A172 (cell line): ENCODE measurements around the gene ARHGDIA. TPM values are rescaled to one million over a fixed set of nuclear protein-coding genes. Genes with fewer than 3 reads are reported as not detected.

Experiments used
- DNase-seq: peaks from one replicate; pipeline ENCODE4 v3.0.0-alpha.2; 2015; ENCODE audit warnings: low spot score
- total RNA-seq: library from RNA; depleted of rRNA; stranded (reverse); fragments of >200 nt; shearing (Covaris generic); gene quantifications from 2 replicates; pipeline ENCODE4 v1.2.3, GENCODE V29; 2014

Gene ARHGDIA
- total RNA-seq, 1 experiment from 2014 or later, result 183 TPM

DNA sequence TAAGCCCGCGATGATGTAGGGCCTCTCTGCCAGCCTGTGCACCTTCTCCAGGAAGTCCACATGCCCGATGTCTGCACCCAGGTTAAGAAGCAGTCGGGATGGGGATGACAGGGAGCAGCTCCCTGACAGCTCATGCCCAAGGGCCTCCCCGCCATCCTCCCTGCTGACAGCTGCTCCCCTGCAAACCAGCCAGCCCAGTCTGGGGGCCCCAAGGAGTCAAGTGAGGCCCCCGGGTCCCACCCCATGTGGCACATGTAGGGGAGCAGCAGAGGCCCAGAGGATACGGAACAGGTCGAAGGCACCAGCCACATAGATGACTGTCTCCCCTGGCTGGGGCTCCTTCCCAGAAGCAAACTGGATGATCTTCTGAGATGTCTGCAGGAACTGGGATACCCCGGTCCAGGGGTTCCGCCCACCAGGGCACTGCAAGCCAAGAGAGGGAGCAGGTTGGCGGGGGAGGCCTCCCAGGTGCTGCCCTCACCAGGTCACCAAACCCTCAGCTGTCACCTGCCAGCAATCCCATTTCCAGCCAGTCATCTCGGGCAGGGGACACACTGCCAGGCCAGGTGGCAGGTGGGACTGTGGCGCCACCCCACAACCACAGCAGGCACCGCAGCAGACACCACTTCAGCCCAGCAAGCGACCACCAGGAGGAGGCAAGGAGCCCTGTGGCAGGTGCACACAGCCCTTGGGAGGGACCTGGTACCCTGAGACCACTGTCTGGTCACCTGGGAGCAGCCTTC is 35.5 kb upstream of the ARHGDIA start:
- no peak for DNase-seq

DNA sequence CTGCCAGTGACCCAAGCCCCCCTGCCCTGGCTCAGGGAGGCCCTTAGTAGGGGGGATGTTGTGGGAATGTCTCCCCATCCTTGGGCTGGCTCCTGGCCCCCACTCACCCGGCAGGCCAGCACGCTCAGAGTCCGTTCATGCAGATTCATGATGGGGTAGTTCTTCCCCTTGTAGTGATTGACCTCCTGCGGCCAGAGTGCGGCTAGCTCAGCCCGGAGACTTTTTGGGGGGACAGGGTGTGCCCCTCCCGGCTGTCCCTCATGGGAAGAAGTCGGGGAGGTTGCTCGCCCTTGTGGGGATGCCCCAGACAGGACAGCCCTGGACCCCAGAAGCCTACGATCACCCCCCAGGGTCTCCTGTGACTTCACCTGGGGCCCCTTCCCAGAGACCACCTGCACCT is 34.9 kb upstream of the ARHGDIA start:
- no peak for DNase-seq

DNA sequence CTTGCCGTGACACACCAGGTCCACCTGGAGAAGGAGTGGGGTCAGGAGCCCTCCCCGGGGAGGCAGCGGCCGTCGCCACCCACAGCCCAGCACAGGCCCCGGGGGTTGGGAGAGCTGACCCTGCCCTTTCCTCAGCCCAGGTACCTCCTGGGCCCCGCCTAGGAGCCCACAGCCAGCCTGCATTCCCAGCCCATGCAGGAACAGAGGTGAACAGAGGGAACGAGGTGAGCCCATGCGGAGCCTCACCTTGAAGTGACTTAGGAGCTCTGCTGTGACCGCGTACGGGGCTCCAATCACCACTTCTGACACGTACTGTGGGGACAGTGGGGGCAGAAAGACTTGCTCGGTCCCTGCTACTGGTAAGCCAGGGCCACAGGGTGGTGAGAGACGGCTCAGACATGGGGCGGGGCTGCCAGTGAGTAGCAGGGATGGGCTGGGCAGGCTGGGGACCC is 34.3 kb upstream of the ARHGDIA start:
- DNase-seq, result no peak

DNA sequence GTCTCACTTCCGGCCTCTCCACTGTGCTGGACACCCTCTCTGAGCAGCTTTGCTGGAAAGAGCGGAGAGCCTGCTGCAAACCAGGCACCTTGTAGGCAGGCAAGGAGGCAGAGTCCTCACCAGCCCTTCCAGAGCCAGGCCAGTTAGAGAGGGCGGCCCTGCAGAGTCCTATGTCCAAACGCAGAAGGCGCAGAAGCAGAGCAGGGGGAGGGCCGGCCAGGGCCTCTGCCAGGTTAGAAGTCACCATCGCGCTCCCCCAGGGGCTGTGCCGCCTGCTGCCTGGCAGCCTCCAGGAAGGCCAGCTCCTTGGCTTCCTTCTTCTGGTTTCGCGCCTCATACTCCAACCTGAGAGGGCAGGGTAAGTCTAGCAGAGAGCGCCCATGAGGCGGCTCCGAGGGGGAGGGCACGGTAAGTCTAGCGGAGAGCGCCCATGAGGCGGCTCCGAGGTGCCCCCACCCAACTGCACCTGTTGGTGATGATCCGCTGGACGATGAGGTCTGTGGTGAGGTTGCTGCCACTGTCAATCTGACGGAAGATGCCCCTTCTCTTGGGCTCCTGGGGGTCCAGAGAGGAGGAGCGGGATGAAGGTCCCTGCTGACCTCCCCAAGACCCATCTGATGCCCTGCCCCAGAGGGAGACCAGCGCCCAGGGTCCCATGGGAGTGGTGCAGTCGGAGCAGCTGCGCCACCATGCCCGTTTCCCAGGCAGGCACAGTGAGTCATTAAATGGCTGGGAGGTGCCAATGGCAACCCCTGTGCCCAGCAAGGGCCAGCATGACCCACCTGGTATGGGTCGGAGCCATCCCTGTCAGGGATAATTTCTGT is 33.7 kb upstream of the ARHGDIA start:
- DNase-seq, result no peak

DNA sequence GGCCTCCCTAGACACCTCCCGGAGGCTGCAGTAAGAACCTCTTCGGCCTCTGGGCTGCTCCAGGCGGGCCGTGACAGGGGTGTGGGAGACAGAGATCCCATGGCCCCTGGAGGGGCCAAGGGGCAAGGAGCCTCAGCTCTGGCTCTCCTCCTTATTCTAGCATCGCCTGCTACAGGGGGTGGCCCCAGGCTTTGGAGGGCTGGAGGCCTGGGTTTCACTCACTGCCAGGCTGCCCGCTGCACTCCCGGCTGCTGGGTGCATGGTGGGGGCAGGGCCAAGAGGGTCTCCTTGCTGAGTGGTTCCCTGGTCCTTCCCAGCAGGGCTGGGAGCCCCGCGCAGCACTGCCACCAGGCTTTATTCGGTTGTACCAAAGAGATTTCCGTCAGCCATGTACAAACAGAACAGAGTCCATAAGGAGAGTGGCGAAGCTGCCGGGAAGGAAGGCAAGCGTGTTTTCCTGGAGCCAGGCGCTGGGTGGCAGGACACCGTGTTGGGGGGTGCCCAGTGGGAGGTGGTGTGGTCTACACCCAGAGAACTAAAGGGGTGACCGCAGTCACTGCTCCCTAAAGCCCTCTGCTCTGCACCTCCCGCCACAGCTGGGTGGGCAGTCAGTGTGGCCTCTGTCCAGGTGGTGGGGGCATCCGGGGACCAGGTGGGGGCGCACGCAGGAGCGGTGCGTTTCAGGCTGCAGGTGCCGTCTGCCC is 32.9 kb upstream of the ARHGDIA start:
- DNase-seq, result no peak

DNA sequence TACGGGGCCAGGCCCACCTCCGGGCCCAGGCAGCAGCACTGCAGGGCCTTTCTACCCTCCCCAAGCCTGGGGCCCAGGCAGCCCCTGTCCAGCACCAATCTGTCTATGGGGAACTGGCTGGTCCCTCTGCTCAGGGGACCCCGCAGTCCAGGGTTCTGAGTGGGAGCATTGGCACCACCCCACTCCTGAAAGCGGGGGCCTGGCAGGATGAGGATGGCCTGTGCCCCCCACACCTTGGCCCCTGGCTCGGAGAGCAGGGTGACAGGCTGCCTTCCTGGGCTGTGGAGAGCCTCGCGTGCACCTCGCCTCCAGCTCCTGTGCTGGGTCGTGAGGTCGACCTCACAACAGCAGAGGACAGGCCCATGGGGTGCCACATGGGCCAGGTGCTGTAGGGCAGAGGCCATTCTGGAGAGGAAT is 32.3 kb upstream of the ARHGDIA start:
- DNase-seq, result no peak

DNA sequence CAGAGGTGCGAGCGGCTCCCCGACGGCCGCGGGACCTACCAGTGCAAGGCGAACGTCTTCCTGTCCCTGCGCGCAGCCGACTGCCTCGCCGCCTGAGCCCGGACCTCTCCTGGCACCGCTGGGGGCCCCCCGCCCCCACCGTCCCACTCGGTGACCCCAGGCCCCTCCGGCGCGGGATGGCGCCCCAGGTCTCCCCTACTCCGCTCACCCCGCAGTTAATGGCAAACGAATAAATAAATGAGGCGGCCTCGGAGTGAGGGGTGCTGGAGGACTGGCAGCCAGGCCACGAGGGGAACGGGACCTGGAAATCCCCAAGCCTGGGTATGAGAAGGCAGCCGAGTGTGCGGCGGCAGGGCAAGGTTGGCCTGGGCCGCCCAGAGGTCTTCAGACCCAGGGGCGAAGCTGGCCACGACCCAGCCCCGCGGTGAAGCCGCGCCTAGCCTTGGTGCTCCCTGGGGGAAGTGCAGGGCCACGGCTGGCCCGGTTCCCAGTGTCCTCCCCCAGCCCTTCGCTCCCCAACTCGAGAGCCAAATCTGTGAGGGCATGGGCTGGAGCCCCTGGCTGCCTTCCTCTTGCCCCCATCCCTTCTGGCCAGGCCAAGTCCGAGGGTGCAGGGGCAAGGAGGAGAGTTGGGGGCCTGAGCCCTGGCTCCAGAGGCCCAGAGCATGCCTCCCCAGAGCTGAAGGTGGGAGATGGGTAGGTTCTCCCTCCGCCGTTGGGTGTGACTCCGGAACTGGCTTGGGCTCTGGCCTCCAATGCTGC is 31.7 kb upstream of the ARHGDIA start:
- DNase-seq, result no peak

DNA sequence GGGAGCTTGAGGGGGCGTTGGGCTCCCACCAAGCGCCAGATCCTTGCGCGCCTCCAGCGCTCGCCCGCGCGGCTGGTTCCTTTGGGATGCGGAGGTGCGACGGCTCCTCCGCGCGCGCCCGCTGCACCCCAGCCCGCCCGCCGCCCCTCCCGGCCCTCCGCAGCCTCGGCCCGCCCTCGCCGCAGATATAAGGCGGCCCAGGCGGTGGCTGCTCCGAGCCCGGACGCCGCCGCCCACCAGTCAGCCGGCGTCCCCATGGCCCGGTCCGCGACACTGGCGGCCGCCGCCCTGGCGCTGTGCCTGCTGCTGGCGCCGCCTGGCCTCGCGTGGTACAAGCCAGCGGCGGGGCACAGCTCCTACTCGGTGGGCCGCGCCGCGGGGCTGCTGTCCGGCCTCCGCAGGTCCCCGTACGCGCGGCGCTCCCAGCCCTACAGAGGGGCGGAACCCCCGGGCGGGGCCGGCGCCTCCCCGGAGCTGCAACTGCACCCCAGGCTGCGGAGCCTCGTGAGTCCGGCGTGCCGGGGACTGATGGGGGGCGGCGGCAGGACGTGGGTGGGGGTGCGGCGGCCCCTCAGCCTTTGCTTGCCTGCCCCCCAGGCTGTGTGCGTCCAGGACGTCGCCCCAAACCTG is 31.0 kb upstream of the ARHGDIA start, which contains the start of gene NPB:
Gene NPB (plus strand): TSS at position 216 of the 630 bp plus-strand sequence. CDS start 40 bp downstream, at position 256.
- no peak for DNase-seq

DNA sequence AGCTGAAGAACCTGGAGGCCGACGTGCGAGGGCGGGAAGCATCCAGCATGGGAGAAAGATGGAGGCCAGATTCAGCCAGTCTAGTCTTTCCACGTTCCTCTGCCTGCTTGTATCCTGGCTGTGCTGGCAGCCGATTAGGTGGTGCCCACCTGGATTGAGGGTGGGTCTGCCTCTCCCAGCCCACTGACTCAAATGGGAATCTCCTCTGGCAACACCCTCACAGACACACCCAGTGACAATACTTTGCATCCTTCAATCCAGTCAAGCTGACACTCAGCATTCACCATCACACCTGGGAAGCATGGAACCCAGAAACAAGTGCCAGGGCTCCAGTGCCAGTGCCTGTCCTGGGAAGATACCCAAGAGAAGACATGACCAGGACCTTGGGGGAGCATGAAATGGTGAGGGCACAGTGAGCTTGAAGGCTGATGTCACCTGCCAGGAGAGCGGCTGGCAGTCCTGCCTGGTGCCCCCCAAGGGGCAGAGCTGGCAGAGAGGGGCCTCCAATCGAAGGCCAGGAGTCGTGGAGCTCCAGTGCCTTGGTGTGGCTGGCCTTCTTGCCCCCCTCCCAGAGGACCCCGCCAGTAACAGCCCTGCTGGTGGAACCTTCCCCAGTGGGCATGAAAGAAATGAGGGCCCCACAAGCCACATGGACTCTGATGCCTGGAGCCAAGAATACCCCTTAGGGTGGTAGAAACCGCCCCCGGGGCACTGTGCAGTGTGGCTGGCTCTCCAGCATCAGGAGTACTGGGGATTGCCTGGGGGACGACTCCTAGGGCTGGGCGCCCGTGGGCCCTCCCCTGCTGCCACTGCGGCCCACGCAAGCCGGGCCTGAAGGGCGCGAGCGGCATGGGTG is 30.3 kb upstream of the ARHGDIA start:
- DNase-seq, result no peak

DNA sequence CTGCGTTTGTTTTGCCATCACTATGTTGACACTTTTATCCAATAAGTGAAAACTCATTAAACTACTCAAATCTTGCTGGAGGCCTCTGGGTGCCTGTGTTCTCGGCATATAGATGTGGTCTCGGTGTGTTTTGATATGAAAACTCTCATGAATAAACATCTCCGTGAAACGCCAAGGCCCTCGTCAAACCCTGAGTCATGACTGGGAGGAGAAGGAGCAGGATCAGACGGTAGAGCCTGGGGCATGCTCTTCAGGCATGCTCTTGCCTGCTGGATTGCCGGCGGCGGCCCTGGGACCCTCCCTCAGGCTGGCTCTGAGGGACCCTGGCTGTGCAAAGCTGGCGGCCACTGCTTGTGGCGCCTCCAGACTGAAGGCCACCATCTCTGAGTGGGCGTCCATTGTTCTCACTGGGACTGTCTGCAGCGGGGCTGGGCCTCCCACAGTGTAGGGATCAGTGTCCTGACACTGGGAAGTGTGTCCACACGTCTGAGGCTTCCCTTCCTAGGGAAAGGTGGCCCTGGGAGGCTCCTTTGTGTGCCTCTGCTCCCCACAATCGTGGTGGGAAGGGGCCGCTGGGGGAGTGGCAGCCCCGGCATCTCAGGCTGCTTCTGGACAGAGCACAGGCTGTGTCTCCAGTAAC is 29.2 kb upstream of the ARHGDIA start:
- no peak for DNase-seq

DNA sequence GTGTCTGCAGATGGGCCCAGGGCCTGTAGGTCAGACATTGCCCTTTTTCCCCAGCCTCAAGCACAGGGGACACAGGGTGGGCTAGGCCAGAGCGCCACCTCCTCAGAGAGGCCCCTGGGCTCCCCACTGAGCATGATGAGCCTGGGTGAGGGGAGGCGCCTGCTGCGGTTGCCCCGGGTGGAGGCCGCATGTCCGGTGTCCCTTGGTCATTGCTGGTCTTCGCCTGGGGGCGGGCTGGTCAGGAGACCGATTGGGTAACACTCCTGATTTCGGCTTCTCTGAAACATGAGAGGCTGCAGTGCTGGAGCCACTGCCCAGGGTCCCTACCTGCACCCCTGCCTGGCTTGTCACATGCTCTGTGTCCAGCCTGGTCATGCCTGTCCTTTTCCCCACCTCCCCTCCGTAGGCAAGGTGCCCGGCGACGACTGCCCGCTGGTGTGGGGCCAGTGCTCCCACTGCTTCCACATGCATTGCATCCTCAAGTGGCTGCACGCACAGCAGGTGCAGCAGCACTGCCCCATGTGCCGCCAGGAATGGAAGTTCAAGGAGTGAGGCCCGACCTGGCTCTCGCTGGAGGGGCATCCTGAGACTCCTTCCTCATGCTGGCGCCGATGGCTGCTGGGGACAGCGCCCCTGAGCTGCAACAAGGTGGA is 28.5 kb upstream of the ARHGDIA start:
- DNase-seq, result no peak

DNA sequence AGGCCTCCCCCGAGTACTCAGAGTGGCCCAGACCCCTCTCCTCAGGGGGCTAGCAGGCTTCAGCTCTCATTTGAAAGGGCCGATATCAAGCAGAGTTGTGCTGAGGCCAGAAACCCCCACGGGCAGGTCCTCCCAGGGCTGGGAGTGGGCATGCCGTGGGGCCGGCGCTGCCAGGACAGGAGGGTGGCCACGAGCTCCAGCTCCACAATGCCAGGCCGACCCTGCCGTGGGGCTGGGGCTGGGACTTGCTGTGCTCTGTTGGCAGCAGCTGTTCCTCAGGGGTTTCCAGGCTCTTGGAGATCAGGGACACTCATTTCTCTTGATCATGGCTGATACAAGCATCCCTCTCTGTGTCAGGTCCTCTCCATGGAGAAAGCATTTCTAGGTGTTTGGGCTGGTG is 27.7 kb upstream of the ARHGDIA start:
- no peak for DNase-seq

DNA sequence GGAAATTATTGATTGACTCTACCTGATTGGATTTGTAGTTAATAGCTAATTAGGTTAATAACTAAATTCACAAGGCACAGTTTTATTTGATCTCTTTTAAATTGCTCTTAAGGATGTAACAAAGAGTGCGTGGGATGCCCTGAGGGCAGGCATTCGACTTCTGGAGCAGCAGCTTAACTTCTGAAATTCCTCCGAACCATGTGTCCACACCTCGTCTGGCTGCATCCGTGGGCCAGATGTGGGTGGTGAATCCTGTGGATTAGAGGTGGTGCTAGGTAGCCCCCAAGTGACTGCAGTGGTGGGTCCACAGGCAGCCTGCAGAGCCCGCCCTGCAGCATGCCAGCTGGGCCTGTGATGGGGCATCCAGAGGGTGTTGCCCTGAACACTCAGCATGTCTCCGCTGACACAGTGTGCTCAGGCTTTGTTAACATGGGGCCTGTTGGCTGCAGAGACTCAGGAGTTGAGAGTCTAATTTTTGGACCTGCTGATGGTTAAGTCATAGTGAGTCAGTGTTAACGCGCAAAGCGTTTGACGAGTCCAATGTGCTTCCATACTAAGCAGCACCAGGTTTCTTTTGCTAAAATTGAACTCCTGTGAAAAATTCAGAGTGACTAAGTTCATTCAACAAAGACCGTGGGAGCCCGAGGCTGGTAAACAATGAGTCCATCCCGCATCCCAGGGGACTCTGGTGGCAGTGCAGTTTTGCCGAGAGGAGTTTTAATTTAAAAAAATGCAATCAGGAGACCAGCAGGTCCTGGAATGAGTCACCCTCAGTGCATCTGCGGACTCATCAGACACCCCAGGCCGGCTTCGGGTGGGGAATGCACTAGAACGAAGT is 27.1 kb upstream of the ARHGDIA start:
- DNase-seq, result peak; percentile 97

DNA sequence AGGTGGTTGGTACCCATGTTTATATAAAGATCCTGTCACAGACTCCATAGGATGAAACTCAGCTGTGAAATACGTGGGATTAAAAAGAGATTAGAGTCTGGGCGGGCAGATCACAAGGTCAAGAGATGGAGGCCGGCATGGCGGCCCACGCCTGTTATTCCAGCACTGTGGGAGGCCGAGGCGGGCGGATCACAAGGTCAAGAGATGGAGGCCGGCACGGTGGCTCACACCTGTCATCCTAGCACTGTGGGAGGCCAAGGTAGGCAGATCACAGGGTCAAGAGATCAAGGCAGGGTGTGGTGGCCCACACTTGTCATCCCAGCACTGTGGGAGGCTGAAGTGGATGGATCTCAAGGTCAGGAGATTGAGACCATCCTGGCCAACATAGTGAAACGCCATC is 24.3 kb upstream of the ARHGDIA start:
- no peak for DNase-seq

DNA sequence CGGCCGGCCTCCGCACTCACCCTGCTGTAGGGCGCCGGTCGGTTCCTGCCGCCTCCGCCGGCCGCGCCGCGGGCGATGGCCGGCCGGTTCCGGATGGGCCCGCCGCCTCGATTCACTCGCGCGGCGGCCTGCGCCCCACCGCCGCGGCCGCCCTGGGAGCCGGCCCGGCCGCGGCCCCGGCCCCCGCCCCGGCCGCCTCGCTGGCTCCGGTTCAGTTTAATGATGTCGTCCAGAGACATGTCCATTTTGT is 20.1 kb upstream of the ARHGDIA start:
- no peak for DNase-seq

DNA sequence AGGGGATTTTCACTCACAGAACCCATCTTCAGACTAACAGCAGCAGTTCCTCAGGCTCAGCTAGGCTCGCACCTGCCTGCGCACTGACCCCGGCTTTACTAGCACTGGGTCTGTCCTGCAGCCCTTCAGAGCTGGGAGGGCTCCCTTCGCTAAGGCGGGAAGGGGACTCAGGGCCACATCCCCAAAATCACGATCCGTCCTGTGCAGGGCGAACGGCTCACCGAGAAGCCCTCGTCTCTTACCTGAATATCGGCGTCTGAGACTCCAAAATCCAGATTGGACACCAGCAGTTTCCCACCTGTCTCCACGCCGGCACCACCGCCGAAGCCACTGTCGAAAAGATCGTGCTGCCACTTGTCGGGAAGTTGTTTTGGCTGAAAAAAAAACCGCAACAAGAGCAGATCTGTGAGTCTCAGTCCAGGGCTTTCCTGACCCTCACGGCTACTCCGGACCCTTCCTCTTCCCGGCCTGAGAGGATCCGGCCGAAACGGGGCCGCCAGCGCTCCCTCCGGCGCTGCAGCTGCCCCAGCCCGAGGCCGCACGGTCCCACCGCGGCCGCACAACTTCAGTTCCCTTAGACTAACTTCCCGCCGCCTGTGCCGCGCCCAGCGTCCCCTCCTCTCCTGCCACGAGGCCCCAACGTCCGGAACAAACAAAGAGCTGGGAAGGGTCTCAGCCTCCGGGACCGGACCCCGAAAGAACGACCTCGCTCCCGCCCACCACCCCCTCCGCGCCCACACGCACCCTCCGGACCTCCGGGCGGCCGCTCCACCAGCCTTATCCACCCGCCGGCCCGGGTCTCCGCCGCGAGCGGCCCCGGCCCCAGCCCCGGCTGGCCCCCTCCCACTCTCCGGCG is 19.5 kb upstream of the ARHGDIA start:
- DNase-seq, result no peak

DNA sequence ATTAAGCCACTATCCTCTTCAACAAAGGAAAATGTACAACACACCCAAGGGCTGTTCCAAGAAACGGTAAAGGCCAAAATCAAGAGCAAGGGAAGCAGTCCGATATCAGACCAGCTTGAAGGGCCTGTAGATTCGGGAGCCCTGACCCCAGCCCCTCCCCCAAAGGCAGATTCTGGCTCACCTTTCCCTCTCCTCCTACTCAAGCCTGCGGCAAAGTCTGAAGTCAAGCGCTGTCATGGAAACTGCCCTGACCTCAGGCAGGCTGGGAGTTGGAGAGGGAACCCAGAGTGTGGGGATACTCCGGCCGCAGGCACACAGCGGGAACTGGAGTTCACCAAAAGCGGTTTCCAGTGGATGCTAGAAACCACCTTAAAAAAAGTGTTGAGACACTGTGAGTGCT is 18.5 kb upstream of the ARHGDIA start:
- no peak for DNase-seq
